K562 (cell line): ENCODE data around the gene STK16. TPM values are rescaled to one million over a fixed set of nuclear protein-coding genes. Genes with fewer than 3 reads are reported as not detected.

ENCODE experiments used
- BCOR ChIP-seq: fragments of 450-650 bp; IDR thresholded peaks from 2 replicates; pipeline ENCODE4 v1.6.1; 2016
- BMI1 ChIP-seq: fragments of 150-350 bp; IDR thresholded peaks from 2 replicates; pipeline ENCODE4 v1.6.1; 2014; ENCODE audit warnings: low read length
- BRD9 ChIP-seq: fragments of 450-650 bp; IDR thresholded peaks from 2 replicates; pipeline ENCODE4 v1.6.1; 2018; ENCODE audit warnings: low read depth; ENCODE audit not compliant: partially characterized antibody
- CEBPG ChIP-seq, 3 experiments: fragments of 200-800 bp in 1 of 3; sonication (Bioruptor generic) in 1 of 3; sonication (generic) in 1 of 3; formaldehyde crosslinking in 1 of 3; IDR thresholded peaks in 2 of 3; conservative IDR thresholded peaks in 1 of 3; 2 replicates each; pipeline versions ENCODE4 v1.6.1 to v1.8.0; 2016 to 2022; ENCODE audit warnings: missing compliant biosample characterization in 2 of 3, missing genetic modification characterization in 2 of 3, mild to moderate bottlenecking in 1 of 3, missing genetic modification reagents in 1 of 3
- EZH2 ChIP-seq: IDR thresholded peaks from 2 replicates; pipeline ENCODE4 v1.6.1; 2012; ENCODE audit warnings: low read depth, mild to moderate bottlenecking, inconsistent platforms, low read length, borderline replicate concordance
- FOXA3 ChIP-seq, 2 experiments: fragments of 450-650 bp in 1 of 2; sonication (generic) in 1 of 2; formaldehyde crosslinking; IDR thresholded peaks in 1 of 2; conservative IDR thresholded peaks in 1 of 2; 2 replicates each; pipeline versions ENCODE4 v1.4.0 to v1.8.0; 2020 to 2022; ENCODE audit warnings: mild to moderate bottlenecking in 2 of 2, missing genetic modification reagents in 1 of 2
- HDAC2 ChIP-seq: fragments of 450-650 bp; IDR thresholded peaks from 2 replicates; pipeline ENCODE4 v1.6.1; 2016; ENCODE audit warnings: mild to moderate bottlenecking
- HMG20A ChIP-seq: fragments of 450-650 bp; formaldehyde crosslinking; conservative IDR thresholded peaks from 2 replicates; pipeline ENCODE4 v1.4.0; 2020; ENCODE audit warnings: mild to moderate bottlenecking, mixed read lengths
- HMGN3 ChIP-seq: IDR thresholded peaks from 2 replicates; pipeline ENCODE4 v1.6.1; 2011; ENCODE audit warnings: borderline replicate concordance, low read depth, mild to moderate bottlenecking, mixed read lengths, low read length; ENCODE audit not compliant: insufficient read length; ENCODE audit errors: extremely low read depth
- HSF4 ChIP-seq: fragments of 250-450 bp; sonication (Bioruptor Pico); IDR thresholded peaks from 2 replicates; pipeline ENCODE4 v2.1.2; 2022; ENCODE audit warnings: mild to moderate bottlenecking, moderate library complexity, borderline replicate concordance
- KLF16 ChIP-seq: IDR thresholded peaks from 2 replicates; pipeline ENCODE4 v1.6.1; 2016; ENCODE audit warnings: antibody characterized with exemption
- NFXL1 ChIP-seq: fragments of 450-650 bp; formaldehyde crosslinking; IDR thresholded peaks from 2 replicates; pipeline ENCODE4 v1.4.0; 2021; ENCODE audit warnings: mild to moderate bottlenecking
- POLR2G ChIP-seq: fragments of 200-400 bp; formaldehyde crosslinking; IDR thresholded peaks from 2 replicates; pipeline ENCODE4 v1.6.1; 2017; ENCODE audit warnings: low read depth, mild to moderate bottlenecking, antibody characterized with exemption, low read length, moderate library complexity
- SAP30 ChIP-seq: fragments of 200-600 bp; sonication (generic); IDR thresholded peaks from 2 replicates; pipeline ENCODE4 v1.6.1; 2012; ENCODE audit warnings: borderline replicate concordance, low read depth, mild to moderate bottlenecking, moderate library complexity, low read length, control low read depth, inconsistent platforms; ENCODE audit not compliant: insufficient read depth, poor library complexity, severe bottlenecking
- SMARCE1 ChIP-seq: fragments of 450-650 bp; IDR thresholded peaks from 2 replicates; pipeline ENCODE4 v1.7.1; 2016; ENCODE audit warnings: mild to moderate bottlenecking
- ZFP30 ChIP-seq: fragments of 250-450 bp; sonication (Bioruptor Pico); IDR thresholded peaks from 2 replicates; pipeline ENCODE4 v1.8.0; 2022; ENCODE audit warnings: moderate library complexity, mild to moderate bottlenecking, inconsistent platforms, borderline replicate concordance
- ZNF134 ChIP-seq: fragments of 250-450 bp; sonication (Bioruptor Pico); conservative IDR thresholded peaks from 2 replicates; pipeline ENCODE4 v1.4.0; 2020
- ZNF41 ChIP-seq: fragments of 250-450 bp; sonication (Bioruptor Pico); conservative IDR thresholded peaks from 2 replicates; pipeline ENCODE4 v1.4.0; 2020; ENCODE audit warnings: mild to moderate bottlenecking
- ZNF589 ChIP-seq: fragments of 200-800 bp; sonication (Bioruptor generic); IDR thresholded peaks from 2 replicates; pipeline ENCODE4 v1.6.1; 2016; ENCODE audit warnings: low read depth, missing genetic modification characterization, missing compliant biosample characterization
- ZSCAN29 ChIP-seq: fragments of 450-650 bp; IDR thresholded peaks from 2 replicates; pipeline ENCODE4 v1.6.1; 2017
- polyA plus RNA-seq, 8 experiments: library from polyadenylated mRNA; depleted of rRNA in 4 of 8; stranded (reverse) in 5 of 8; unstranded in 3 of 8; fragments of >200 nt; fragmentation: Nextera tagmentation in 2 of 8; fragmentation: Illumina TruSeq in 1 of 8; extraction: Ambion mirVana in 2 of 8; extraction: Trizol in 1 of 8; gene quantifications; 2 replicates each; pipeline versions ENCODE4 v1.2.1 to v1.2.3, GENCODE V29; 2011 to 2014; ENCODE audit warnings: inconsistent platforms in 1 of 8, missing spikeins in 1 of 8
- total RNA-seq, 7 experiments: library from RNA; depleted of rRNA in 6 of 7; stranded (reverse); fragments of >200 nt in 6 of 7; fragmentation: Illumina TruSeq in 2 of 7; extraction: Trizol in 2 of 7; gene quantifications; 2 replicates each; pipeline versions ENCODE4 v1.2.1 to v1.2.3, GENCODE V29; 2011 to 2021; ENCODE audit warnings: low replicate concordance in 1 of 7
- TF ChIP-seq, protein P1 (sequence below): fragments of 450-650 bp; IDR thresholded peaks from 2 replicates; pipeline ENCODE4 v1.6.1; 2016; ENCODE audit warnings: borderline replicate concordance
- TF ChIP-seq, protein P2 (sequence below): fragments of 200-800 bp; sonication (Bioruptor generic); IDR thresholded peaks from 2 replicates; pipeline ENCODE4 v1.6.1; 2017; ENCODE audit warnings: missing genetic modification characterization, missing compliant biosample characterization
- TF ChIP-seq, protein P3 (sequence below), 2 experiments: fragments of 450-650 bp in 1 of 2; sonication (generic) in 1 of 2; formaldehyde crosslinking; conservative IDR thresholded peaks; 2 replicates each; pipeline versions ENCODE4 v1.4.0 to v1.8.1; 2020 to 2022; ENCODE audit warnings: mild to moderate bottlenecking in 1 of 2, missing genetic modification reagents in 1 of 2

Gene STK16
- total and polyA plus RNA-seq, 9 of the 15 experiments (the other 6 are each of a cell fraction or from before 2014, with no cell fraction given) = 5.4 to 36.2 (median 17.8) TPM

DNA sequence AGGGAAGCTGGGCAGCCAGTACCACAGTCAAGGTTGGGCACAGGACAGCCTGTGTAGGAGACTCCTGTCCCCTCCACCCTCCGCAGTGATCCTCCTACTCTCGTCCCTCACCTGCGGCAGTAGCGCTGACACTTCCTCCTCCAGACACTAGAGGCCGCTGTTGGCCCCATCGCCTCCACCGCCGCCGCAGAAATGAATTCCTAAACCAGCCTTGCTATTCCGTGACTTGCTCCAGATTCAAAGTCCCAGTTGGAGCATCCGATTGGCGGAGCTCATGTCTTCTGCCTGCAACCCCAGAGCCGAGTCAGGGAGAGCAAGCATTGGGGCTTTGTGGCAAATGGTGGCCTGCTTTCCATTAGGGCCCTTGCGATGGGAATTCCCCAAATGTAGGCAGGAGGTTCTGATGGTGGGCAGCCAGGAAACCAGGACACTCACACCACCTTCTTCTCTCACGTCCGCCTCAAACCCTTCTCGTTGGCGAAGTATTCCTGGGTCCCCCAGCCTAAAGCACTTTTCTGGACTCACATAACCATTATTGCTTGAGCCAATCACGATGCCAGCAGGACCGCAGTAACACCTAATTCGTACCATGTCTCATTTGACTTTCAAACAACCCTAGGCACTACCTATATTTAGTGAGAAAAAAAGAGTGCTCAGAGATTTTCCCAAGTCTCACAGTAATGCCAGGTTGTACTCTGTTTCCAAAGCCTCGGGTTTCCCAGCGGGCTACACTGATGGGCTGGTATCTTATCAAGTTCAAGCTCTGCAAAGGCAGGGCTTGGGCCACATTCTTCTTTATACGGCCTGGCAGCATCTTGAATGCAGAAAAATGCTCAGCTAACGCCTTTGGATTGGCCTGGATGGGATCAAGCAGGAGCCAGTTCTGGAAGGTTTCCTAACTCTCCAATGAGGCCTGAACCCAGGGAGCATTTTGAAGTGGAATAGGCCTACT, 32.7 kb downstream of the STK16 start (continued):
- TF ChIP-seq ZNF41 (CRISPR knock-in tag) (no peak), SMARCE1 (no peak), CEBPG (CRISPR knock-in tag; IDR thresholded peaks at IDR 0.05) (no peak), CEBPG (tag; conservative IDR thresholded peaks at IDR 0.05 in 1 of 2, IDR thresholded peaks at IDR 0.05 in 1 of 2) (no peak), NFXL1 (CRISPR knock-in tag) (no peak), EZH2 (no peak), KLF16 (0 out of 2 replicates have a peak, but pooled peaks have one; percentile 11), HSF4 (no peak), HMGN3 (no peak), HDAC2 (no peak), FOXA3 (CRISPR knock-in tag; conservative IDR thresholded peaks at IDR 0.05 in 1 of 2, IDR thresholded peaks at IDR 0.05 in 1 of 2) (no peak), ZSCAN29 (no peak), BCOR (no peak), BMI1 (no peak), SAP30 (no peak), BRD9 (peak; percentile 67), ZFP30 (CRISPR knock-in tag) (no peak), POLR2G (no peak), HMG20A (no peak), ZNF134 (CRISPR knock-in tag) (no peak), ZNF589 (CRISPR knock-in tag) (no peak)
- TF ChIP-seq, protein P1, sequence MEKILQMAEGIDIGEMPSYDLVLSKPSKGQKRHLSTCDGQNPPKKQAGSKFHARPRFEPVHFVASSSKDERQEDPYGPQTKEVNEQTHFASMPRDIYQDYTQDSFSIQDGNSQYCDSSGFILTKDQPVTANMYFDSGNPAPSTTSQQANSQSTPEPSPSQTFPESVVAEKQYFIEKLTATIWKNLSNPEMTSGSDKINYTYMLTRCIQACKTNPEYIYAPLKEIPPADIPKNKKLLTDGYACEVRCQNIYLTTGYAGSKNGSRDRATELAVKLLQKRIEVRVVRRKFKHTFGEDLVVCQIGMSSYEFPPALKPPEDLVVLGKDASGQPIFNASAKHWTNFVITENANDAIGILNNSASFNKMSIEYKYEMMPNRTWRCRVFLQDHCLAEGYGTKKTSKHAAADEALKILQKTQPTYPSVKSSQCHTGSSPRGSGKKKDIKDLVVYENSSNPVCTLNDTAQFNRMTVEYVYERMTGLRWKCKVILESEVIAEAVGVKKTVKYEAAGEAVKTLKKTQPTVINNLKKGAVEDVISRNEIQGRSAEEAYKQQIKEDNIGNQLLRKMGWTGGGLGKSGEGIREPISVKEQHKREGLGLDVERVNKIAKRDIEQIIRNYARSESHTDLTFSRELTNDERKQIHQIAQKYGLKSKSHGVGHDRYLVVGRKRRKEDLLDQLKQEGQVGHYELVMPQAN = no peak
- TF ChIP-seq, protein P2, sequence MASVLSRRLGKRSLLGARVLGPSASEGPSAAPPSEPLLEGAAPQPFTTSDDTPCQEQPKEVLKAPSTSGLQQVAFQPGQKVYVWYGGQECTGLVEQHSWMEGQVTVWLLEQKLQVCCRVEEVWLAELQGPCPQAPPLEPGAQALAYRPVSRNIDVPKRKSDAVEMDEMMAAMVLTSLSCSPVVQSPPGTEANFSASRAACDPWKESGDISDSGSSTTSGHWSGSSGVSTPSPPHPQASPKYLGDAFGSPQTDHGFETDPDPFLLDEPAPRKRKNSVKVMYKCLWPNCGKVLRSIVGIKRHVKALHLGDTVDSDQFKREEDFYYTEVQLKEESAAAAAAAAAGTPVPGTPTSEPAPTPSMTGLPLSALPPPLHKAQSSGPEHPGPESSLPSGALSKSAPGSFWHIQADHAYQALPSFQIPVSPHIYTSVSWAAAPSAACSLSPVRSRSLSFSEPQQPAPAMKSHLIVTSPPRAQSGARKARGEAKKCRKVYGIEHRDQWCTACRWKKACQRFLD (CRISPR knock-in tag) = no peak
- TF ChIP-seq, protein P3, sequence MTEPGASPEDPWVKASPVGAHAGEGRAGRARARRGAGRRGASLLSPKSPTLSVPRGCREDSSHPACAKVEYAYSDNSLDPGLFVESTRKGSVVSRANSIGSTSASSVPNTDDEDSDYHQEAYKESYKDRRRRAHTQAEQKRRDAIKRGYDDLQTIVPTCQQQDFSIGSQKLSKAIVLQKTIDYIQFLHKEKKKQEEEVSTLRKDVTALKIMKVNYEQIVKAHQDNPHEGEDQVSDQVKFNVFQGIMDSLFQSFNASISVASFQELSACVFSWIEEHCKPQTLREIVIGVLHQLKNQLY (CRISPR knock-in tag; conservative IDR thresholded peaks at IDR 0.05) = no peak
